Transverse colon (tissue), 4 donors: ENCODE data around the gene ACSL4.

Experiments used
- EP300 ChIP-seq: sonication (generic); formaldehyde crosslinking; IDR thresholded peaks from one replicate; pipeline ENCODE4 v1.6.1; 2017; ENCODE audit warnings: antibody characterized with exemption, low read depth
- POLR2AphosphoS5 ChIP-seq, 3 donors: sonication (generic); formaldehyde crosslinking; IDR thresholded peaks; one replicate each; pipeline ENCODE4 v1.6.1; 2016; ENCODE audit warnings: antibody characterized with exemption in 3 of 3
- TF ChIP-seq, protein P1 (sequence below), 5 experiments: fragments of 200-600 bp in 3 of 5; fragments of 450-650 bp in 2 of 5; sonication (generic) in 3 of 5; IDR thresholded peaks; 1 replicate in 2 of 5; 2 replicates in 3 of 5; pipeline ENCODE4 v1.5.1; 2016 to 2017; ENCODE audit warnings: antibody characterized with exemption in 5 of 5, inconsistent platforms in 3 of 5, mild to moderate bottlenecking in 2 of 5, moderate library complexity in 1 of 5

DNA sequence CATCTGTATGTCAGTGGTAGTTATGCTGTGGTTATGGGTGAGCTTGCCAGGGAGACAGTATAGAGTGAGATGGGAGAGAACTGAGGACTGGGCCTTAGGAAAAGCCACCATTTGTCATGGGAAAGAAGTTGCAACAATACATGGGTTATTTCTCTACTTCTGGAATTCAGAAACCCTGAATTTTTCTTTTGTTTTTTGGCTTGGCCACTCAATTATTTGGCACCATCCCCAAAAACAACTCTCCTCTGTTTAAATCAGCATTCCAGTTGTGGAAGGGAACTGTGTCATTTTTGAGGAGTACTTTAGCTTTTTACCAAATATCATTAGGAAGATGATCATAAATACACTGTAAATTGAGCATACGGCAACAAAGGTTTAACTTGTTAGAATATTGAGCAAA lies 41.1 kb upstream of the ACSL4 start:
- TF ChIP-seq, protein P1, sequence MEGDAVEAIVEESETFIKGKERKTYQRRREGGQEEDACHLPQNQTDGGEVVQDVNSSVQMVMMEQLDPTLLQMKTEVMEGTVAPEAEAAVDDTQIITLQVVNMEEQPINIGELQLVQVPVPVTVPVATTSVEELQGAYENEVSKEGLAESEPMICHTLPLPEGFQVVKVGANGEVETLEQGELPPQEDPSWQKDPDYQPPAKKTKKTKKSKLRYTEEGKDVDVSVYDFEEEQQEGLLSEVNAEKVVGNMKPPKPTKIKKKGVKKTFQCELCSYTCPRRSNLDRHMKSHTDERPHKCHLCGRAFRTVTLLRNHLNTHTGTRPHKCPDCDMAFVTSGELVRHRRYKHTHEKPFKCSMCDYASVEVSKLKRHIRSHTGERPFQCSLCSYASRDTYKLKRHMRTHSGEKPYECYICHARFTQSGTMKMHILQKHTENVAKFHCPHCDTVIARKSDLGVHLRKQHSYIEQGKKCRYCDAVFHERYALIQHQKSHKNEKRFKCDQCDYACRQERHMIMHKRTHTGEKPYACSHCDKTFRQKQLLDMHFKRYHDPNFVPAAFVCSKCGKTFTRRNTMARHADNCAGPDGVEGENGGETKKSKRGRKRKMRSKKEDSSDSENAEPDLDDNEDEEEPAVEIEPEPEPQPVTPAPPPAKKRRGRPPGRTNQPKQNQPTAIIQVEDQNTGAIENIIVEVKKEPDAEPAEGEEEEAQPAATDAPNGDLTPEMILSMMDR (IDR thresholded peaks at IDR 0.05) = no peak
- no peak for TF ChIP-seq POLR2AphosphoS5 (IDR thresholded peaks at IDR 0.05)
- TF ChIP-seq EP300 = no peak
